ENCODE results near the gene SFXN3. TPM values are rescaled to one million over a fixed set of nuclear protein-coding genes. Genes with fewer than 3 reads are reported as not detected.

SFXN3 gene
- total and polyA plus RNA-seq, 8 donors, result 9.9 to 60.4 (median 20.6) TPM

- peak; percentile 94 to 97 for DNase-seq
- no peaks in the 10 kb centered on the region for H3K9me3 ChIP-seq
- TF ChIP-seq CTCF (IDR thresholded peaks at IDR 0.05) (peak in 5 of 7 experiments; percentile 47 to 91 (median 83)), POLR2A (IDR thresholded peaks at IDR 0.05) (no peak), POLR2AphosphoS5 (IDR thresholded peaks at IDR 0.05) (peak in 1 of 3 donors; percentile 38)
- intact Hi-C loops (cut with DNase I; ENCODE audit: low total_unique reads), result no loop called here
- H3K27me3 ChIP-seq, result peaks cover 0 to 31% (median 4%) of the 10 kb centered on the region in 3 donors
- H3K27ac ChIP-seq, result peak overlapping the region; percentile 93 to 100 (median 98)
- peak overlapping the region; percentile 63 to 67 (median 65) for H3K4me3 ChIP-seq
- 0 to 1% (median 0%) methylated on average over 36 to 37 of the region's 37 CpGs for WGBS, 5 donors
- H3K36me3 ChIP-seq, result no peaks in the 10 kb centered on the region
- peaks cover 22 to 56% (median 54%) of the 10 kb centered on the region in 4 donors for H3K4me1 ChIP-seq
Measured at GRCh38 chr10:101060036-101060950, 29.3 kb downstream of the SFXN3 start.

- Histone ChIP-seq H3K36me3 (no peaks in the 10 kb centered on the region), H3K27ac (peak overlapping the region; percentile 93 to 100 (median 98)), H3K27me3 (peaks cover 0 to 39% (median 4%) of the 10 kb centered on the region in 3 donors), H3K9me3 (no peaks in the 10 kb centered on the region), H3K4me3 (peak overlapping the region; percentile 63 to 67 (median 65)), H3K4me1 (peaks cover 30 to 64% (median 62%) of the 10 kb centered on the region in 4 donors)
- intact Hi-C loops (cut with DNase I; ENCODE audit: low total_unique reads), result no loop called here
- peak; percentile 97 to 98 for DNase-seq
- 0 to 1% (median 1%) methylated on average over 17 to 67 of the region's 67 CpGs for WGBS, 5 donors
- TF ChIP-seq POLR2AphosphoS5 (IDR thresholded peaks at IDR 0.05) (peak in 2 of 3 donors; percentile 76 to 82), EP300 (IDR thresholded peaks at IDR 0.05) (no peak), POLR2A (IDR thresholded peaks at IDR 0.05) (peak in 1 of 4 donors; percentile 59)
Measured at GRCh38 chr10:101060951-101061623, 30.1 kb downstream of the SFXN3 start.

- DNase-seq, result peak; percentile 62 to 94
- peaks cover 35 to 70% (median 68%) of the 10 kb centered on the region in 4 donors for H3K4me1 ChIP-seq
Measured at GRCh38 chr10:101061624-101062231, 30.7 kb downstream of the SFXN3 start, which contains the start of gene KAZALD1. TSS of gene KAZALD1 (plus strand) at chr10:101061989. CDS start at chr10:101062593, 604 bp downstream.

More at GRCh38 chr10:101061624-101062231, 30.7 kb downstream of the SFXN3 start, which contains the start of gene KAZALD1:
- Histone ChIP-seq H3K9me3 (no peaks in the 10 kb centered on the region), H3K36me3 (no peaks in the 10 kb centered on the region), H3K27ac (peak within 1 kb of the TSS; percentile 93 to 100 (median 98)), H3K27me3 (peaks cover 0 to 45% (median 4%) of the 10 kb centered on the region in 3 donors), H3K4me3 (peak within 1 kb of the TSS; percentile 63 to 67 (median 65))
- intact Hi-C loops (cut with DNase I; ENCODE audit: low total_unique reads), result no loop called here
- 17 to 35% (median 24%) methylated on average over 29 to 31 of the region's 31 CpGs for WGBS, 5 donors
- TF ChIP-seq POLR2AphosphoS5 (IDR thresholded peaks at IDR 0.05) (no peak), EP300 (IDR thresholded peaks at IDR 0.05) (no peak), CTCF (IDR thresholded peaks at IDR 0.05) (no peak), POLR2A (IDR thresholded peaks at IDR 0.05) (no peak)
